Measurements from ENCODE around the gene GALM.

- TF ChIP-seq MEF2A (IDR thresholded peaks at IDR 0.05; ENCODE audit: insufficient read depth, low read depth, low read length): no peak
- no peak for TF ChIP-seq FOXM1 (IDR thresholded peaks at IDR 0.05; ENCODE audit: low read depth, low read length)
- TF ChIP-seq PRDM15 (CRISPR knock-in tag; IDR thresholded peaks at IDR 0.05): no peak
- TF ChIP-seq CTCF (IDR thresholded peaks at IDR 0.05 in 2 of 3, conservative IDR thresholded peaks at IDR 0.05 in 1 of 3; ENCODE audit: control insufficient read depth in 2 of 3, extremely low read depth in 1 of 3, insufficient read depth in 1 of 3, low read depth in 3 of 3, low read length in 3 of 3): no peak
- TF ChIP-seq RCOR1 (conservative IDR thresholded peaks at IDR 0.05; ENCODE audit: low read depth, low read length): no peak
- TF ChIP-seq CEBPB (IDR thresholded peaks at IDR 0.05; ENCODE audit: borderline replicate concordance in 1 of 2, low read depth in 2 of 2, low read length in 2 of 2): no peak
- TF ChIP-seq ZNF274 (IDR thresholded peaks at IDR 0.05; ENCODE audit: insufficient read depth, insufficient read length): no peak
- no peak for TF ChIP-seq MAX (IDR thresholded peaks at IDR 0.05; ENCODE audit: low read depth, low read length)
- TF ChIP-seq POLR2A (IDR thresholded peaks at IDR 0.05; ENCODE audit: low read depth, low read length): no peak
- no peak for TF ChIP-seq REST (IDR thresholded peaks at IDR 0.05; ENCODE audit: low read depth, low read length)
- TF ChIP-seq NR2C1 (IDR thresholded peaks at IDR 0.05): no peak
- no peak for TF ChIP-seq ASH2L (IDR thresholded peaks at IDR 0.05; ENCODE audit: borderline replicate concordance, low read depth)
- TF ChIP-seq BCL3 (IDR thresholded peaks at IDR 0.05; ENCODE audit: borderline replicate concordance, insufficient read depth, low read depth, low read length, poor library complexity, severe bottlenecking): no peak
These were observed 41.0 kb downstream of the GALM start for GRCh38 chr2:38706846-38707345.
